ENCODE measurements around the gene MGLL. TPM values are rescaled to one million over a fixed set of nuclear protein-coding genes. Genes with fewer than 3 reads are reported as not detected.

Gene MGLL
- total and polyA plus RNA-seq, 2 donors from 2014 or later: 74.2 to 250 TPM

DNA sequence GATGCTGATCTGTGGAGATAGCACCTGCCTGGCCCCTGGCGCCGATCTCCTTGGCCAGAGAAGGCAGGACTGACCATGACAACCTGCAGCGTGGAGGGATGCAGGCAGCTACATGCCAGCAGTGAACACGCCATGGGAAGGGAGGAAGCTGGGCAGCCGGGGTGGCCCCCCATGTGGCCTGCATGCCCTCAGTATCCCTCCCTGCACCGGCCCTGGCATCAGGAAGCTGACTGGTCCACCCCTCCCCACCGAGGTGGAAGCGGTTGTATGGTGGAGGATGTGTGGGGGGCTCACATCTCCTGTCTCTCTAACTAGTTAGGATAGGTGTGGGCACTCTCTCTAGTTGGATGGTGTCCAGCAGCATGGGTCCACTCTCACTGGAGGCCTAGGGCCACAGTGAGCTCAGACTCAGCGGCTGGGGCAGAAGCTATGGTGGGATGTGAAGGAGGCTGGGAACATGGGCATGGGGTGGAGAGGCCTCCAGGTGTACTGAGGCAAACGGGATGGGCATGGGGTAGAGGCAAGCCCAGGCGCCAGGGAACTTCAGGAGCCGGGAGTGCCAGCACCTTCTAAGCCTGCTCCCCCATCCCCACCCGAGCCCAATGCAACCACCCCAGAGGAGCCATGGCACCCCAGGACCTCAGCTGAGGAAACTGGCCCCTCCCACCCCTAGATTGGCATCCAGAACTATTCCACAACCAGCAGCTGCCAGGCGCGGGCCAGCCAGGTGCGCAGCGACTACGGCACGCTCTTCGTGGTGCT, 151.4 kb downstream of the MGLL start:
- TF ChIP-seq, protein P1, sequence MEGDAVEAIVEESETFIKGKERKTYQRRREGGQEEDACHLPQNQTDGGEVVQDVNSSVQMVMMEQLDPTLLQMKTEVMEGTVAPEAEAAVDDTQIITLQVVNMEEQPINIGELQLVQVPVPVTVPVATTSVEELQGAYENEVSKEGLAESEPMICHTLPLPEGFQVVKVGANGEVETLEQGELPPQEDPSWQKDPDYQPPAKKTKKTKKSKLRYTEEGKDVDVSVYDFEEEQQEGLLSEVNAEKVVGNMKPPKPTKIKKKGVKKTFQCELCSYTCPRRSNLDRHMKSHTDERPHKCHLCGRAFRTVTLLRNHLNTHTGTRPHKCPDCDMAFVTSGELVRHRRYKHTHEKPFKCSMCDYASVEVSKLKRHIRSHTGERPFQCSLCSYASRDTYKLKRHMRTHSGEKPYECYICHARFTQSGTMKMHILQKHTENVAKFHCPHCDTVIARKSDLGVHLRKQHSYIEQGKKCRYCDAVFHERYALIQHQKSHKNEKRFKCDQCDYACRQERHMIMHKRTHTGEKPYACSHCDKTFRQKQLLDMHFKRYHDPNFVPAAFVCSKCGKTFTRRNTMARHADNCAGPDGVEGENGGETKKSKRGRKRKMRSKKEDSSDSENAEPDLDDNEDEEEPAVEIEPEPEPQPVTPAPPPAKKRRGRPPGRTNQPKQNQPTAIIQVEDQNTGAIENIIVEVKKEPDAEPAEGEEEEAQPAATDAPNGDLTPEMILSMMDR (IDR thresholded peaks at IDR 0.05; ENCODE audit: borderline replicate concordance, extremely low read depth, insufficient read depth): no peak
- FAIRE-seq (no peak), DNase-seq (peak in 2 of 5 donors; percentile 45 to 71)
- H3K27me3 ChIP-seq (ENCODE audit: control insufficient read depth, insufficient read depth, low read length): no peaks in the 10 kb centered on the region
- intact Hi-C loops (cut with DNase I): no loop called here
- H3K27ac ChIP-seq (ENCODE audit: low read depth in 2 of 2, low read length in 2 of 2): no peak overlapping the region
- no peaks in the 10 kb centered on the region for H3K36me3 ChIP-seq (ENCODE audit: control insufficient read depth in 2 of 3, insufficient read depth in 3 of 3, low read length in 3 of 3)
- H3K4me3 ChIP-seq (ENCODE audit: low read length in 3 of 3): no peak overlapping the region
- H3K4me1 ChIP-seq (ENCODE audit: control insufficient read depth in 2 of 3, insufficient read depth in 2 of 3, low read depth in 1 of 3, low read length in 3 of 3): peaks cover 0 to 13% (median 5%) of the 10 kb centered on the region in 3 donors
- no peaks in the 10 kb centered on the region for H3K9me3 ChIP-seq (ENCODE audit: control insufficient read depth in 2 of 3, insufficient read depth in 1 of 3, low read length in 3 of 3)
- H3K9ac ChIP-seq (ENCODE audit: low read length in 3 of 3): no peak overlapping the region

DNA sequence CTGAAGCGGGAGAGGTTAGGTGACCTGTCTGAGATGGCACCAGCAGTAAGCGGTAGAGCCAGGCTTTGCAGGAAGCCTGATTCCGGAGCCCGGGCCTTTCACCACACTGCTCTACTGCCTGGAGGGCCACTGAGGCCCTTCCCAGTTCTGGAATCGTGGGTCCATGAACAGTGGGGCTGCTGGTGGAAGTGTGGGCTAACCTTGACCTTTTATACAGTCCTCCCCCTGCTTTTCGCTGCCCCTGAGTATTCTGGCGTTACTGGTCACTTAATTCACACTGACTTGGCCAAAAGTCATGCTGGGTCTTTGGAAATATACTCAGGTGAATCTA, 152.1 kb downstream of the MGLL start:
- H3K9ac ChIP-seq (ENCODE audit: low read length in 3 of 3): no peak overlapping the region
- H3K27ac ChIP-seq (ENCODE audit: low read depth in 2 of 2, low read length in 2 of 2): no peak overlapping the region
- H3K27me3 ChIP-seq (ENCODE audit: control insufficient read depth, insufficient read depth, low read length): no peaks in the 10 kb centered on the region
- no peaks in the 10 kb centered on the region for H3K9me3 ChIP-seq (ENCODE audit: control insufficient read depth in 2 of 3, insufficient read depth in 1 of 3, low read length in 3 of 3)
- no peak for FAIRE-seq
- no peaks in the 10 kb centered on the region for H3K36me3 ChIP-seq (ENCODE audit: control insufficient read depth in 2 of 3, insufficient read depth in 3 of 3, low read length in 3 of 3)
- TF ChIP-seq, protein P1 (IDR thresholded peaks at IDR 0.05; ENCODE audit: borderline replicate concordance, extremely low read depth, insufficient read depth): no peak
- intact Hi-C loops (cut with DNase I): no loop called here
- H3K4me3 ChIP-seq (ENCODE audit: low read length in 3 of 3): no peak overlapping the region
- peaks cover 0 to 13% (median 5%) of the 10 kb centered on the region in 3 donors for H3K4me1 ChIP-seq (ENCODE audit: control insufficient read depth in 2 of 3, insufficient read depth in 2 of 3, low read depth in 1 of 3, low read length in 3 of 3)
- peak in 1 of 5 donors; percentile 57 for DNase-seq

DNA sequence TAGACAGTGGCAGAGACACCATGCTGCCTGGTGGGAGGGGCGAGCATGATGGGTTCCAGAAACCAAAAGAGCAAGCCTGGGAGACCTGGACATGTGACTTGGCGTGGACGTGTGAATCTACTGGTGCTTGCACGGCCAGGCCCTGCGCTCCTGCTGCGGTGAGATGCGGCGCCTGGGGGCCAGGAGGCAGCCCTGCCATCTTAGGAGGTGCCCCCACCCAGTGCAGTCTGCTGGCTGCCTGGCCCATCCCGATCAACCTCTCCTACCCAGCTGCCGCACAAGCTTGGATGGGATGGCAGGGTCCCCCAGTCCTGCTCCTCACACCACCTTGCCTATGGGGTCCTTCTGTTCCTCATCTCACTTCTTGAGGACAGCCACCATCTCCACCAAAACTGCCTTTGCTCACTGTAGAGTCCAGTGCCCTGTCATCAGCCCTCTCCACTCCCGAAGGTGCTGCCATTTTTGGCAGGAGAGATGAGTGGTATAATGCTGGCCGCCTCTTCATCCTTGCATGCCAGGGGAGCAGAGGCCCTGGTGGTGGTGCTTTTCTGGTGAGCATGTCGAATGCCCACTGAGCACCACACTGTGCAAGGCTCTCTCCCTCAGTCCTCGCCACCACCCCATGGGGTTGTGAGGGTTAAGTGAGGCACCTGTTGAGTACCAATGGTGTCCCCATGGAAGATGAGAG, 152.6 kb downstream of the MGLL start:
- no peak overlapping the region for H3K9ac ChIP-seq (ENCODE audit: low read length in 3 of 3)
- FAIRE-seq (no peak), DNase-seq (peak in 2 of 5 donors; percentile 34 to 69)
- H3K4me1 ChIP-seq (ENCODE audit: control insufficient read depth in 2 of 3, insufficient read depth in 2 of 3, low read depth in 1 of 3, low read length in 3 of 3): peaks cover 0 to 13% (median 5%) of the 10 kb centered on the region in 3 donors
- no peaks in the 10 kb centered on the region for H3K36me3 ChIP-seq (ENCODE audit: control insufficient read depth in 2 of 3, insufficient read depth in 3 of 3, low read length in 3 of 3)
- intact Hi-C loops (cut with DNase I): no loop called here
- H3K27ac ChIP-seq (ENCODE audit: low read depth in 2 of 2, low read length in 2 of 2): no peak overlapping the region
- TF ChIP-seq, protein P1 (IDR thresholded peaks at IDR 0.05; ENCODE audit: borderline replicate concordance, extremely low read depth, insufficient read depth): no peak
- H3K27me3 ChIP-seq (ENCODE audit: control insufficient read depth, insufficient read depth, low read length): no peaks in the 10 kb centered on the region
- no peaks in the 10 kb centered on the region for H3K9me3 ChIP-seq (ENCODE audit: control insufficient read depth in 2 of 3, insufficient read depth in 1 of 3, low read length in 3 of 3)
- H3K4me3 ChIP-seq (ENCODE audit: low read length in 3 of 3): no peak overlapping the region

Data from kidney (tissue), 14 donors.